Stimulated activated CD4-positive, alpha-beta T cell treated with anti-CD3 and anti-CD28 coated beads, TNF-alpha, amount 100 ng/mL, for 1 hour (primary cell): ENCODE measurements around the gene SASH1.

ENCODE experiments used
- DNase-seq, 3 donors: peaks; one replicate each; pipeline ENCODE4 v3.0.0-alpha.2; 2020; ENCODE audit warnings: low read depth in 3 of 3, low spot score in 1 of 3

The SASH1 gene

DNA sequence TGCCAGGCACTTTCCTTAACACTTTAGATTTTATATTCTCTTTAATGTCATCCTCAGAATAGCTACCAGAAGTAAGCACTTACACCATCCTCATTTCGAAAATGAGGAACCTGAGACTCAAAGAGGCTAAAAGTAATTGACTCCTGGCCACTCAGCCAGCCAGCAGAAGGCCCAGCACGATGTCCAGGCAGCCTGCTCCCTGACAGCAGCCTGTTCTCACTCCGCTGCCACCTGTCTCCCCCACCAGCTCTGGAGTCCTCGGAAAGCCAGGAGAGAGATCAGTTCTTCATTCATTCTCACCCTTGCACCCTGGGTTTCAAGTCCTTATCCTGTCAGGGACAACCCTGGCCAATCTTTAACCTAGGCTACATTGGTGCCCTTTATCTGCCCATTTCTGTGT is 174.0 kb downstream of the SASH1 start:
- no peak for DNase-seq

DNA sequence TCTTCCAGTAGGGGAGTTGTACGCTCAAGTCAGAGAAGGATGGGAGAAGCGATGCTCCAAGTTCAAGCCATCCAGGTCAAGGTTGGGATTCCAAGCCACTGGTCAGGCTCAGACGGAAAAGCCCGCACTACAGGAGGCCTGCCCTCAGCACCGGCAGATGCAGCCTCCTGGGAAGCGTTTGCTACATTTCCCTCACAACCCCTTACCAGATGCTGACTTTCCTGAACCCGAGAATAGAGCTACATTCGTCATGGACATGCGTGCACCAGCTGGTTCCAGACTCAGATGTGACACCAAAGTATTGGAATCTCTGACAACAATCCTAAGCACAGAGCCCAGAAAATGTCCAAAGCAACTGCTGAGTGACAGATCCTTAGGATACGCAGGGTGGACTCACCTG is 174.8 kb downstream of the SASH1 start:
- no peak for DNase-seq

DNA sequence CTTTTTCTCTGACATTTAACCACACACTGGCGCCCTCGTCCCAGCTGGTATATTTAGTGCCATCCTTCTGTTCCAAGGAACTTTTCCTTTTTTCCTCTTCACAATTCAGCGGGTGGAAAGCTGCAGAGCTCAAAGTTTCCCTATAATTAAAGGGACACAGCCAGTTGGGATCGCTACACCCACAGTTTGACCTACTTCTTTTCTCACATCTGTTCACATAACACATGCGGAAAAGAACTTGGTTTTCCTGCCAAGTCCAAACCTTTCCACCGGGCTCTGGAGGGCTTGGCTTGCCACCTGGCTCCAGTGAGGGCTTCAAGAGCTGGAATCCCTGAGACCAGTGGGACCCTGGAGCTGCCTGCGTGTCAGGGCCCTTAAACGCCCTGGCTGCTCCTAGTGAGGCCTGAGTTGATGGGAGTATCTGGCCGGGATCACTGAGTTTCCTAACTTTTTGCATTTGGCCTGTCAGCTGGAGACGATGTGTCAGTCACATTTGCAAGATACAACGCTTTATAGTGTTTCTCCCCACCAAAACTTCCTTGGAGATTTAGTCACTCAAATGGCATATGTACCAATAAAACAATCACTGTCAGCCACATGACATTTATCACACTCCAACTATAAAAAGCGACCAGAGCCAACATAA is 176.0 kb downstream of the SASH1 start:
- DNase-seq, result no peak

DNA sequence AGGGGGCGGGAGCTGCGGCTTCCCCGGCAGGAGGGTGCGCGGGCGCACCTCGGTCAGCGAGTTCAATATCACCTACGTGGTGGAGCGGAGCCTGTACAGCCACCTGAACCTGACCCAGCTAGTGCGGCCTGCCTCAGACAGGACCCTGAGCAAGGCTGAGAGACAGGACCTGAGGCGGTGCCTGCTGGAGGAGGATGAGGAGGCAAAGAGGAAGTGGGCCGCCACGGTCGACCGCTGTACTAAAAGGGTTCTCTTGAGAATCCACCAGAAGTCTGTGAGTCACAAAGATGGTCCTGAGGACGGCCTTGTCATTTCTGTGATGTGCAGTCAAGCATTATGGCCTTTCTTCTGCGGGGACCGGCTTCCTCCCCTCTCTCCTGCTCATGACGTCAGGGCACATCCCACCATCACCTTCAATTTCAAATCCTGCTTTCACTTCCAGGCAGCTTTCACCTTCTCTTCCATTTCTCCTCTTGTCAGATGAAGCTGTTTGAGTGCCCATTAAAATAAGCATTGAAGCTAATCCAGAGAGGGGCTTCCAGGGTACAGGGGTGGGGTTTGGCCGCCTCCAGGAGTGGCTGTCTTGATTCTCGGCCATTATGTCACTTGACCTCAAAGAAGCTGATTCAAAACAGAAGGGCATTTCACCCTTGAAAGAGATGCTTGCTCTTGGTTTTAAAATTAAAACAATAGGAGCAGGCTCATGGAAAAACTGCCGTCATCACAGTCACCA is 177.6 kb downstream of the SASH1 start:
- no peak for DNase-seq

DNA sequence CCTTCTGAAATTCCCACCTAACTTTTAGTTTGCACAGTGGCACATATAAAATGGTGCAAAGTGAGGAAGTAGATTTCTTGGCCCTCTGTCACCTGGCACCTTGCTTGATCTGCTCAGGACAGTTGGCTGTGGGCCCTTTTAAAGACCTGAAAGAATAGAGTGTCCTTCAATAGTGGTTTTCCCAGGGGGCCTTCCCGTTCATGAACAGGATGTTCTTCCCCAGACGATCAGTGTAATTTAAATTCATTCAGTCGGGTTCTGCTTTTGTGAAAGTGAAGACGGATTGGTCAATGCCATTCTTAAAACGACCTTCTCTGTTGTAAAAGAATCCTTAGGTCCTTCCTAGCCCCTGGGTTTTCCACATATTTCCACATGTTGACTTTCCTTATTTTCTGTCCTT is 178.5 kb downstream of the SASH1 start:
- no peak for DNase-seq

DNA sequence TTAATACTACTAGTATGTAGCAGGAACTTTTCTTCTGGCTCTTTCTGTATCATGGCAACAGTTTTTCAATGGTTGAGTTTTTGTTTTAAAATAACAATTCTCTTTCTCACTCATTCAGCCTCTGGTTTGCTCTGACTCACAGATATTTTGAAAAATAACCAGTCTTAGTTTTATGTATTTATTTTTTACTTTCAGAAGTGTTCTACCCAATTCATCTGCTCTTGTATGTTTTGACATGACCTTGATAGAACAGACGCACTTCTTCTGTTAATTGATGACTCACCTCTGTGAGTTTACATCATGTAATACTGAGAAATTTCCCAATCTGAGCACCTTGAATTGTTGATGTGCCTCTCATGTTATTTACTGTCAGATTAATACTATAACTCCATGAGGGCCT is 178.9 kb downstream of the SASH1 start:
- no peak for DNase-seq

DNA sequence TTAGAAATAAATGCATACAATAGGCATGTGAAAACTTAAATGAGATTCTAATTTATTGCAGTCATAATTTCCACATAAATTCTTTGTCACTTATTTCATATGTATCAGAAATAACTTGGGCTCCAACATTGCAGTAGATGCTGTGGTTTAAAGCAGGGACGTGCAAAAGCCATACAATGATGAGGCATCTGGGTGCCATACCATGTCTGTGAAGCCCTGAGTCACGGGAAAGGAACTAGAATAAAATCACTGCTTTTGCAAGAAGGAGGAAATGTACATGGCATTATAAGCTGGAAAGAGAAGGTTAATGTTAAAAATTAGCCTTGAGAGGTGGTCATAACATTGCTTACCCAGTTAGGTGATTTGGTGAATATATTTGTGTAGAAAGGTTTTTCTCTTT is 180.4 kb downstream of the SASH1 start:
- no peak for DNase-seq

DNA sequence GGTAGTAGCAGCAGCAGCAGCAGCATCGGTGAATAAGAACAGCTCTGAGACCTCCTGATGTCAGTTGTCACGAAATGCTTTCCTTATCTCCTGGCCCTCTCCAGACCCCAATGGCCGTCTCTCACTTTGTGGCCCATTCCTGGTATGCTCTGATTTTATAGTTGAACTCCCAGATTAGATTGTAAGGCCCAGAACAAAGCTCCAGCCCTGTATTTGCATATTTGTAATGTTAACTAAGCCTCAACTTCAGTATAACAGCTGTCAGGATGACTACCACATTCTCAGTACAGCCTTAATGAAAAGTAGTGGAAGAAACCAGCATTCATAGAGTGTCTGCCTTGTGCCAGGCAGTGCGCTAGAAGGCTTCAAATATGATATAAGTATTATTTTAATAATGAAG is 180.9 kb downstream of the SASH1 start:
- DNase-seq, result no peak

DNA sequence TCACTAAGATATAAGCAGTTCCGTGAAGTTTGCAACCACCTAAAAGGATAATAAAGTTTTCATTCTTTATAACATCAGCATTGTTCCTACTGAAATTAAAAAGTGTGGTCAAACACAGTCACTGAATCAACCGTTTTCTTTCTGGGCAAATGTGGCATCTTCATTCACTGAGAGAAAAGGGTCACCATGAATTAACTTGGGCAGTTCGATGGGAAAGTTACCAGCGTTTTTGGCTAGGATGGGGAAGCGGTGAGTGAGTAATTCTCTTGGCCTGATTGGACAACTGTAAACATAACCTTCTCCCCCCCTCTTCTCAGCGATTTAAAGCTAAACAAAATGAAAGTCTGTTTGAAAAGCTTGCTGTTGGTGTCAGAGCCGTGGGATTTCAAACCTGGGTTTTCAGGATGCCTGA is 181.8 kb downstream of the SASH1 start:
- no peak for DNase-seq

DNA sequence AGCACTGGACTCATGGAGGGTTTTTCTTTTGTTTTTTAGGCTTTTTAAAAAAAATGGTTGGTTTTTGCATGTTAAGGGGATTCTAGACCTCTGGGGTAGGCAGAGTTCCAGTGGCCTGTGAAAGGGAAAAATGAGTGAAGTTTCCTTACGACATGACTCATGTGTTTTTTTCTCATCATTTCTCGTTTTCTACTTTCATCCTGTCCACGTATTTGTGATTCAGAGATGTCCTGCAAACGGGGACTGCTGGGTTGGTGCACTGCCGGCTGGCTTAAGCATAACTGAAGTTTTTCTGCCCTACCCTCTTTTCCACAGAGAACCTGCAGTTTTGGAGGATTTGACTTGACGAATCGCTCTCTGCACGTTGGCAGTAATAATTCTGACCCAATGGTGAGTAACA is 182.3 kb downstream of the SASH1 start:
- no peak for DNase-seq

DNA sequence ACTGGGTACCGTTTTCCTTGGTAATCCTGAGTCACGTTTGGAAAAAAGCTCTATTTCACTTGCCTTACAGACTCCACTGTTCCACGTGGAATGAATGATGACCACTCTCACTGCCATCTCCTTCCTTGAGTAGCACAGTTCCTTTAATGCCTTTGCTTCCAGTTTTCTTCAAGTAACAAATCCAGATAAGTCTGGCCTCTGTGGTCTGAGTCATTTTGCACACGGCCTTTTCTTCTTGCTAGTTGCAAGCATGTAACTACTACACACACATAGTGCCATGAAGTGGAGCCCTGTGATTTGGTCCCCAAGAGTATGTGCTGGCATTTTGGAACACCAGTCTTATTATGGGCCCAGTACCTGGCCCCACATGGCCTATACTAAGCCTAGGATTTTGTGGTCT is 182.8 kb downstream of the SASH1 start:
- no peak for DNase-seq

DNA sequence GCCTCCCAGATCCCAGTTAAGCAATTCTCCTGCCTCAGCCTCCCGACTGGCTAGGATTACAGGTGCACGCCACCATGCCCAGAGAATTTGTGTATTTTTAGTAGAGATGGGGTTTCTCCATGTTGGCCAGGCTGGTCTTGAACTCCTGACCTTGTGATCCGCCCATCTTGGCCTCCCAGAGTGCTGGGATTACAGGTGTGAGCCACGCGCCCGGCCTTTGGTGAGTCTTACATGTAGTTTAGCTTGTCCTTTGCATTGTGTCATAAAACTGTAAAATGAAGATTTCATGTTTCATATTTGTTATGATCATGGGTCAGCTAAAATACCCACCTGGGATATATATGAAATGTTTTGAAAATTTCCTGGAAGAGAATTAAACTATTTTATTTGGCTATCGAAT is 183.5 kb downstream of the SASH1 start:
- no peak for DNase-seq

DNA sequence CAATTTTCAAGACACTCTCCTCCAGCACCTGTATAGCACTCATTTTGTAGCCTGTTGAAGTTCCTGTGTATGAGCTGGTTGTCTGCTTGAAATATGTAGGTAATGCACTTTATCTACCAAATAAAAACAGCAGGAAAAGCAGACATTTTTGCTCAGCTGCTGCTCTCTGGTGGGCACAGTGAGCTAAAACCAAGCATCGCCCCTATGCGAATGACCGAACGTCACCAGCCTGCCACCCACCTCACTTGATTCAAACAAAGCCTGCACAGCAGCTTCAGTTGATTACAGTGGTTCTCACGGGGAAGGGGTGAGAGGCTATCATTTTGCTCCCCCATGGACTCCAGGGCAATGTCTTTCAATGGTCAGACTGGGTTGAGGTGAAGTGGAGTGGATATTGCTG is 185.7 kb downstream of the SASH1 start:
- no peak for DNase-seq

DNA sequence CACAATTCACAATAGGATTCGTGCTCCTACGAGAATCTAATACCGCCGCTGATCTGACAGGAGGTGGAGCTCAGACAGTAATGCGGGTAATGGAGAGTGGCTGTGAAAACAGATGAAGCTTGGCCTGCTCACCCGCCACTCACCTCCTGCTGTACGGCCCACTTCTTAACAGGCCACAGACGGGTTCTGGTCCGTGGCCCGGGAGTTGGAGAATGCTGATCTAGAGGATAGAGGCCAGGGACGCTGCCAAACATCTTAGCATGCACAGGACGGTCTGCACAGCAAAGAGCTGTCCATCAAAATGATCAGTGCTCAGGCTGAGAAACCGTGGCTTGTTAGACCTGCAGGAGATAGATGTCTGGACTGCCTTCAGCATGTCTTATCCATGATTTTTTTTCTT is 186.4 kb downstream of the SASH1 start:
- DNase-seq, result no peak

DNA sequence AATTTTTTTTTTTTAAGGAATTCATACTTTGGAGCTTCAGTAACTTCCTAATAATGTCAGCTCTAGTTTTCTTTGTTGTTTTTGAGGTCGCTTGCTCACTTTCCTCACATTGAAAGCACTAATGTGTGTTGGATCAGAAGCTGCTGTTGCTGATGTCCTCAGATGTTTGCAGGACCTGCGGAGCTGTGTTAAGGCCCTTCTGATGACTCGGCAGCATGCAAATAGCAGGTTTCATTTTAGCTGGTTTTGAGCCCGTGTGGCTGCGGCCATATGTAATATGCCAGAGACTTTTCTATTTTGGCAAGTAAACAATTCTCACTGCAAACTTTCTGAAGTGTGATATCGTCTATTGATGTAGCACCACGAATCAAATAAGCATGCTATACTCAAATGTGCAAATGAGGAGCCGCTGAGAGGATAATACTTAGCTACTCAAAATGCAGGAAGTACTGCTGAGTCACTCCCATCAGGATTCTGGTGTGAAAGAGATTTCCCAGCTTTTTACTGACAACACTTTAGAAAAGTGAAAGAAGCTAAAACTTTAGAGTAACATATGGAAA is 187.8 kb downstream of the SASH1 start:
- no peak for DNase-seq

DNA sequence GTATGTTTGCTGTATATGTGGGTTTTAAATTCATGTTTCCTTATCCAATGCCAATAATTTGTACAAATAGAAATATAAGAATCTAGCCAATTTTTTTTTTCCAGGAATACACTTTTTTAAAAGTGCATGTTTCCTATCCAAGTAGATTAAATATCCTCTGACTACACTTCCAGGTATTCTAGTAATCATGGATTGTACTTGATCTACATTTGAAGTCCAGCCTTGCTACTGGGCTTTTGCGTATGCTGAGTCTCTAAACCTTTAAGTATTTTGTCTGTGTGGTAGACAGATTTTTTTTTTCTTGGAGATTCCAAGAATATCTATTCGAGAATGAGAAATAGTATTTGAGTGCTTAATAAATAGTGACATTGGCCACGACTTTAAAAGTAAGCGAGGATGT is 188.3 kb downstream of the SASH1 start:
- no peak for DNase-seq

DNA sequence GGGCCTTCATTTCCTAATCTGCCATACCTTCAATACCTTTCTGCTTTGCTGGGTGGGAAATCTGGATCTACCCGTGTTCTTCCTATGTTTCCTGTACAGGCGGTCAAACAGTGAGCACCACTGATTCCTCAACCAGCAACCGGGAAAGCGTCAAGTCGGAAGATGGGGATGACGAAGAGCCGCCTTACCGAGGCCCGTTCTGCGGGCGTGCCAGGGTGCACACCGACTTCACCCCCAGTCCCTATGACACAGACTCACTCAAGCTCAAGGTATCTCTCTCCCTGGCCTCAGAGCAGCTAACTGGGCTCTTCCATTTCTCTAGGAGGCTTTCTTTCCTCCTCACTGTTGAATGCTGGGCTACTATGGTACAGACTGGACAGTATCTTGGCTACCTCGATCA is 190.1 kb downstream of the SASH1 start:
- DNase-seq, result no peak

DNA sequence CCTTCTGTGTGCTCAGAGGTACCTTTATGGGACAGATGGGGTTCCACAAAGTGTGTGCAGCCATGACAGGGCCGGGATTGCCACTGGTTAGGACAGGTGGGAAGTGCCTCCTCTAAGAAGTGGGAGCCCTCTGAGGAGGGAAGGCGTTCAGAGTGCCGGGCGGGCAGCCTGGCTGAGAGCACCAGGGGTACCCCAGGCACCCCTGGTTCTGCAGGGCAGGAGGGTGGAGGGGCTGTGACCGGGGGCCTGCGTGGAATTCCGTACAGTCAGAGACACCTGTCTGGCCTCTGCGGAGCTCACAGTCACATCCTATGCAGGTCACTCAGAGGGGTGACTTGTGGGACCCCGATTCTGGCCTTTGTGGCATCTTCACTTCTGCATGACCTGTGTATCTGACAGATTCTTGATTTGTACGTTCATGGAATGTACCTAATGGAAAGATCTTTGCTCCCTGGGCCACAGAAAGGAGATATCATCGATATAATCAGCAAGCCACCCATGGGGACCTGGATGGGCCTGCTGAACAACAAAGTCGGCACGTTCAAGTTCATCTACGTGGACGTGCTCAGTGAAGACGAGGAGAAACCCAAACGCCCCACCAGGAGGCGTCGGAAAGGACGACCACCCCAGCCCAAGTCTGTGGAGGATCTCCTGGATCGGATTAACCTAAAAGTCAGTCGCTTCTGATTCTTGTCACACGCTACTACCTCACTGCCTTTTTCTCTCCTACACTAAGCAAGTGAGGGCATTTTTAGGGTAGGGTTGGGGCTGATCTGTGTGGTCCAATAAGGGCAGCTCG is 190.9 kb downstream of the SASH1 start:
- DNase-seq, result no peak

DNA sequence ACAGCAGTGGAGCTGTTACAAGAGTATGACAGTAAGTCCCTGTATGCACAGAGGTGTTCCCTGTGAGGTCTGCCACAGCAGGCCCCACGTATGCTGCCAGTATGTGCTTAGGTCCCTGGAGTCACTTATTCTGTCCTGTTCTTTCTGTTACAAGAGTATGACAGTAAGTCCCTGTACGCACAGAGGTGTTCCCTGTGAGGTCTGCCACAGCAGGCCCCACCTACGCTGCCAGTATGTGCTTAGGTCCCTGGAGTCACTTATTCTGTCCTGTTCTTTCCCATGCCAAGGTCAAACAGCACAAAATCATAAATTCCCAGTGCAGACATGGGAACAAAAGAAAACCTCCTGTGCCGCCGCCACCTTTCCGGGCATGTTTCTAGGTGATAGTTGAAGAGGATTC is 192.2 kb downstream of the SASH1 start:
- DNase-seq, result no peak

DNA sequence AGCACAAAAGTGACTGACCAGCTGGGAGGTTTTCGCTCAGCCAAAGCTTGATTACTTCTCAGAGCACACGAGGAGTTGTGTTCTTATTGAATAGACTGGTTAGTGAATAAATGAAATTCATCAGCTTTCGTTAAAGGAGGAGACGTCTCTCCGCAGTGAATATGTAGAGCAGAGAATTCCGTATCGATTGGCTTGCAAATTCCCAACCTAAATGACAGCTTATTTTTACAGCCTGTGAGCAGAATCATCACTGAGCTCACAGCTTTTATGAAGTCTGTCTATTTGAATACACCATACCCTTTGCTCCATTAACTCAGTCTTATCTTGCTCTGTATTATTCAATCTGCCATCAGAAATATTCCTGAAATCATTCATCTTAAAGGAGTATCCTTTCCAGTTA is 192.7 kb downstream of the SASH1 start:
- no peak for DNase-seq

DNA sequence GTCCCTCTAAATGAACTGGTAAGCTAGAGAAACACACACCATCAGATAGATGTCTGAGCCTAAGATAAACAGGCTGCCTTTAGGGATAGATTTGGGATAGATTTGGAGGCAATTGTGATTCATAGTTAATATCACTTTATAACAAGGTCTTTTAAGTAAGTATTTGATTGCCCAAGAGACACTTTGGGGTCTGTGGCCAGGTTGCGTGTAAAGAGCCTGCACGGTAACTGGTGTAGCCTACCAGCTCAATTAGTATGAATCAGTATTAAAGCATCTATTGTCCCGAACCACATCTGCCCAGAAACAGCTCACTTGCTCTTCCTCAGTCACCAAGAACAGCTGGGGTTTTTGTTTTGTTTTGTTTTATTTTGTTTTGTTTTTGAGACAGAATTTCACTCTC is 193.3 kb downstream of the SASH1 start:
- DNase-seq, result no peak
